AG04450 (cell line): ENCODE results near the gene ABHD15. TPM values are rescaled to one million over a fixed set of nuclear protein-coding genes. Genes with fewer than 3 reads are reported as not detected.

Experiments
- CTCF ChIA-PET: fragments of 300-600, 350-600 bp; formaldehyde crosslinking; extraction: SDS; loops from one replicate; lab custom pipeline; 2022; ENCODE audit warnings: antibody characterized with exemption, inconsistent platforms; lab: Charles Lee
- POLR2A ChIA-PET: fragments of 350-600 bp; formaldehyde crosslinking; extraction: SDS; loops from one replicate; lab custom pipeline; 2021; ENCODE audit warnings: antibody characterized with exemption, inconsistent platforms; lab: Yijun Ruan, JAX
- DNase-seq: peaks from one replicate; pipeline ENCODE4 v3.0.0-alpha.2; 2011; ENCODE audit warnings: low read depth, low spot score
- H3K27ac ChIP-seq: one replicate; pipeline ENCODE4 v1.5.1; 2012; ENCODE audit warnings: low read depth, low read length, control low read depth
- H3K27me3 ChIP-seq: one replicate; pipeline ENCODE4 v1.6.0; 2012; ENCODE audit warnings: low read length; ENCODE audit not compliant: control insufficient read depth, insufficient read depth
- H3K4me3 ChIP-seq: 2 replicates; pipeline ENCODE4 v1.5.1; 2011; ENCODE audit warnings: mild to moderate bottlenecking, low read depth, low read length, control low read depth
- H3K9me3 ChIP-seq: 2 replicates; pipeline ENCODE4 v1.5.1; 2012; ENCODE audit warnings: low read length; ENCODE audit not compliant: control insufficient read depth, insufficient read depth
- polyA minus RNA-seq: library from RNA; depleted of rRNA, polyadenylated mRNA; stranded (reverse); fragments of >200 nt; gene quantifications from 2 replicates; pipeline ENCODE4 v1.2.3, GENCODE V29; 2011; rRNA and poly(A)+ RNA removed
- polyA plus RNA-seq: library from polyadenylated mRNA; depleted of rRNA; stranded (reverse); fragments of >200 nt; gene quantifications from 2 replicates; pipeline ENCODE4 v1.2.3, GENCODE V29; 2011; rRNA removed
- TF ChIP-seq, protein P1 (sequence below): IDR thresholded peaks from 2 replicates; pipeline ENCODE4 v1.5.1; 2011; ENCODE audit warnings: low read depth, low read length, control low read depth, inconsistent platforms

Gene ABHD15
- polyA plus RNA-seq (5.3 and 5.4 TPM in 2 replicates), polyA minus RNA-seq (5.8 and 6.4 TPM in 2 replicates)

DNA sequence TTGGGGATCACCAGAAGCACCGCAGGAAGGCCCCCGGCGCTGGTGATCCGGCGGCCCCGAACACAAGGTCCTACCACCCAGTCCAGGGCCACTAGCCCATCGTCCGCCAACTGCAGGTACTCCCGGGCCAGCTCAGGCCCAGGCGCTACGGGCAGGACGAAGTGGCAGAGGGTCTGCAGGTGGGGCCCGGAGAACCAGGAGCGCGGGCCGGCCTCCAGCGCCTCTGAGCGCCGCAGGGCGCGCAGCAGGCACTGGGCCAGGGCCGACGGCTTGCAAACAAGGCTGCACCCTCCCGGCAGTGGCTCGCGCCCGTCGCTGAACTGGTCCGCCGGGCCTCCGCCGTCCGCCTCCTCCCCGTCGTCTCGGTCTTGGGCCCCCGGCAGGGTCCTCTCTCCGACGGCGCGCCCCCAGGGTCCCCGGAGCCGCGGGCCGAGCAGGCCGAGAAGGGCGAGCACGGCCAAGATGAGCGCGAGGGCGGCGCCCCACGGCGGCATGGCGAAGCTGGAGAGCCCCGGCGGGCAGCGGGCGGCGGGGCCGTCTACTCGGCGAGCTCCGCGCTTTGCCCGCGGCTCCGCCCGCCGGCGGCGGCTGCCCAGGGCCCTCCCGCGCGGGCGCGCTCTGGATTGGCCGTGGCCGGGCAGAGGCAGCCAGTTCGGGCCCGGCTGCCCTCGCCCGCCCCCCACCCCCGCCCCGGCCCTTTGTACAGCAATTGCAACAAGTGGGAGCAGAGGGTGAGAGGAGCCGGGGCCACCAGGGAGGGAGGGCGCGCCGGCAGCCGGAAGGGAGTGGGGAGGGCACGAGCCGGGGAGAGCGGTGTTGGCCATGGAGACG is at the start of gene ABHD15:
ABHD15 (minus strand) TSS at position 565 of the 831 bp plus-strand sequence; CDS start at position 494, 71 bp downstream.
- no peaks in the 10 kb centered on the region for H3K27me3 ChIP-seq
- no peak for DNase-seq
- H3K27ac ChIP-seq, result peak within 1 kb of the TSS; percentile 47
- no peaks in the 10 kb centered on the region for H3K9me3 ChIP-seq
- ChIA-PET POLR2A (interaction anchor here (0.6 kb wide), 1 partner anchor 87 kb away, joined by 4 read pairs; no protein-coding TSS in a partner anchor), CTCF (interaction anchor here (1.2 to 9.4 kb wide), 2 partner anchors 25 to 197 kb away, joined by 4 to 77 read pairs; no protein-coding TSS in a partner anchor)
- H3K4me3 ChIP-seq, result peak within 1 kb of the TSS; percentile 70
- TF ChIP-seq, protein P1, sequence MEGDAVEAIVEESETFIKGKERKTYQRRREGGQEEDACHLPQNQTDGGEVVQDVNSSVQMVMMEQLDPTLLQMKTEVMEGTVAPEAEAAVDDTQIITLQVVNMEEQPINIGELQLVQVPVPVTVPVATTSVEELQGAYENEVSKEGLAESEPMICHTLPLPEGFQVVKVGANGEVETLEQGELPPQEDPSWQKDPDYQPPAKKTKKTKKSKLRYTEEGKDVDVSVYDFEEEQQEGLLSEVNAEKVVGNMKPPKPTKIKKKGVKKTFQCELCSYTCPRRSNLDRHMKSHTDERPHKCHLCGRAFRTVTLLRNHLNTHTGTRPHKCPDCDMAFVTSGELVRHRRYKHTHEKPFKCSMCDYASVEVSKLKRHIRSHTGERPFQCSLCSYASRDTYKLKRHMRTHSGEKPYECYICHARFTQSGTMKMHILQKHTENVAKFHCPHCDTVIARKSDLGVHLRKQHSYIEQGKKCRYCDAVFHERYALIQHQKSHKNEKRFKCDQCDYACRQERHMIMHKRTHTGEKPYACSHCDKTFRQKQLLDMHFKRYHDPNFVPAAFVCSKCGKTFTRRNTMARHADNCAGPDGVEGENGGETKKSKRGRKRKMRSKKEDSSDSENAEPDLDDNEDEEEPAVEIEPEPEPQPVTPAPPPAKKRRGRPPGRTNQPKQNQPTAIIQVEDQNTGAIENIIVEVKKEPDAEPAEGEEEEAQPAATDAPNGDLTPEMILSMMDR, result no peak

DNA sequence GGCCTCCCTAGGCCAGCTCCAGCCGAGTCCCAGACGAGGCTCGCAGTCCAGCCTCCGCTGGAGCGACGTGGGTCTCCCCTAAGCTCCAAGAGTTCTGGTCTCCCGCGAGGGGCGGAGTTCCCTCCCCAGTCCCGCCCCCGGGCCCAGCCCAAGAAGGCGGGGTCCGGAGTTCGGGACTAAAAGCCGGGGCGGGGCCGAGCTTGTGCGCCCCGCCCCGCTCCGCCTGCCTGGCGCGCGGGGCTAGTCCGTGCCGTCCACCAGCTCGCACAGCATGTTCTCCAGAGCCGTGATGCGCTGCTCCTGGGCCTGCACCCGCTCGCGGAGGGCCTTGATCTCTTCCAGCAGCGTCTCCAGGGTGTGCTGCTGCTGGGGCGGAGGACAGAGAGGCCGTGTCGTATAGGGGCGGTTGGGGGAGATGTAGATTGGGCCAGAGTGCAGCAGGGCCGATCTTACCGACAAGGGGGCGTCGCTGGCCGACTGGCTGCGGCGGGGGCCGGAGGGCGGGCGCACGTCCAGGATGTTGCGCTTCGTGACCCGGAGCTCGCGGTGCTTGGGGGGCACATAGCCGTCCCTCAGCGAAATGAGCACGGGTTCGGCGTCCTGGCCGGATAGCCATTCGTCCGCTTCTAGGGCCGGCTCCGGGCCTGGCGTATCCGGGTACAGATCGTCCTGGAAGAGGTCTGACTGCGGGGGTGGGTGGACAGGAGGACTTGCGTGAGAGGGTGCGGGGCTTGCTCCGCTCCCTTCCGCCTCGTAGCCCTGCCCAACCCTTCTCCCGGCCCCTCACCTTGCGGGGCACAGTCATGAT is 48.9 kb upstream of the ABHD15 start:
- peak overlapping the region; percentile 46 for H3K4me3 ChIP-seq
- no peaks in the 10 kb centered on the region for H3K27me3 ChIP-seq
- TF ChIP-seq, protein P1, result no peak
- ChIA-PET CTCF (interaction anchor here (0.6 to 1.9 kb wide), 8 partner anchors 15 to 477 kb away, joined by 3 to 7 read pairs (median 4); no protein-coding TSS in a partner anchor), POLR2A (interaction anchor here (1.0 to 1.3 kb wide), 4 partner anchors 18 to 246 kb away, joined by 3 to 8 read pairs (median 4); partner anchors contain the start of gene ANKRD13B)
- H3K9me3 ChIP-seq, result peaks cover 9% of the 10 kb centered on the region; the same call in 1 of the 2 replicates
- no peak for DNase-seq
- H3K27ac ChIP-seq, result no peak overlapping the region

DNA sequence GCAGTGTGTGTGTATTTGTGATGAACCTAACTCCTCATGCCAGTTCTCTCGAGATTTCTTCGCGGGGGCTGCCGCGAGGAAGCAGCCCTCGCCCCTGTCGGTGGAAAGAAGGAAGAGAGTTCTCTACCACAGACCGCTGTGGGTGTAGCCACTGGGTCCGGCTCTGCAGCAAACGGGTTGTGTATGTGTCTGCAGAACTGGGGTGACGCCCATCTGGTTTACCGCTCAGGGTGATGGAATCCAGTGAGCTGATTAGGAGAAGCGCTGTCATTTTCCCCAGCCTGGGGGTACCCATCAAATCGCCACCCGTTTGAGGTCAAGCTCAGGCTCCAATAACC is 48.2 kb upstream of the ABHD15 start:
- POLR2A ChIA-PET, result interaction anchor here (1.0 to 1.3 kb wide), 4 partner anchors 18 to 245 kb away, joined by 3 to 8 read pairs (median 4); partner anchors contain the start of gene ANKRD13B
- no peak for DNase-seq
- Histone ChIP-seq H3K4me3 (peak overlapping the region; percentile 46), H3K27ac (no peak overlapping the region), H3K9me3 (peaks cover 9% of the 10 kb centered on the region; the same call in 1 of the 2 replicates), H3K27me3 (no peaks in the 10 kb centered on the region)
- CTCF ChIA-PET, result interaction anchor here (0.6 to 1.8 kb wide), 7 partner anchors 15 to 478 kb away, joined by 3 to 7 read pairs (median 4); no protein-coding TSS in a partner anchor
- TF ChIP-seq, protein P1, result no peak

- no peaks in the 10 kb centered on the region for H3K27me3 ChIP-seq
- ChIA-PET CTCF (interaction anchor here (0.6 to 1.8 kb wide), 7 partner anchors 10 to 478 kb away, joined by 3 to 7 read pairs (median 4); no protein-coding TSS in a partner anchor), POLR2A (interaction anchor here (1.3 kb wide), 2 partner anchors 17 to 22 kb away, joined by 4 to 8 read pairs; partner anchors contain the start of gene ANKRD13B)
- TF ChIP-seq, protein P1, result no peak
- no peak overlapping the region for H3K4me3 ChIP-seq
- H3K9me3 ChIP-seq, result peaks cover 9% of the 10 kb centered on the region; the same call in 1 of the 2 replicates
- no peak for DNase-seq
- no peak overlapping the region for H3K27ac ChIP-seq
Observed at GRCh38 chr17:29614349-29615047, 47.7 kb upstream of the ABHD15 start.
